Measurements from ENCODE around the gene MKRN2OS.

Gene MKRN2OS

DNA sequence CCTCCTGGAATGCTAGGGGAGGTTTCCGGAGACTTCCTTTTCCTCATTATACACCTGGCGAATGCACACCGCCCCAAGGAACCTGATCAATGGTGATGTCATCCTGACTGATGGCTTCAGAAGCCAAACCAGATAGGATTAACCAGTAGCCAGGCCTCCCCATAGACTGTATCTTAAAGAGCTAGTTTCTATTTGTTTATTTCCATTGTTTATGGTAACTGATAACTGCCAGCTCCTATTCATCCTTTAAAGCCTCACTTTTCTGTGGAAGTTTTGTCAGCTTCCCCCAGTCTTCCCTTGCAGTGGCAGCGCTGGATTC is at the start of gene MKRN2OS:
Gene MKRN2OS (minus strand): TSS at position 27 of the 319 bp plus-strand sequence. CDS start 35 bp downstream, outside the sequence.
- DNase-seq (ENCODE audit: low spot score): peak; percentile 27

- no peak for DNase-seq (ENCODE audit: low spot score)
Measured at GRCh38 chr3:12593473-12593872, 48.2 kb upstream of the MKRN2OS start.

DNA sequence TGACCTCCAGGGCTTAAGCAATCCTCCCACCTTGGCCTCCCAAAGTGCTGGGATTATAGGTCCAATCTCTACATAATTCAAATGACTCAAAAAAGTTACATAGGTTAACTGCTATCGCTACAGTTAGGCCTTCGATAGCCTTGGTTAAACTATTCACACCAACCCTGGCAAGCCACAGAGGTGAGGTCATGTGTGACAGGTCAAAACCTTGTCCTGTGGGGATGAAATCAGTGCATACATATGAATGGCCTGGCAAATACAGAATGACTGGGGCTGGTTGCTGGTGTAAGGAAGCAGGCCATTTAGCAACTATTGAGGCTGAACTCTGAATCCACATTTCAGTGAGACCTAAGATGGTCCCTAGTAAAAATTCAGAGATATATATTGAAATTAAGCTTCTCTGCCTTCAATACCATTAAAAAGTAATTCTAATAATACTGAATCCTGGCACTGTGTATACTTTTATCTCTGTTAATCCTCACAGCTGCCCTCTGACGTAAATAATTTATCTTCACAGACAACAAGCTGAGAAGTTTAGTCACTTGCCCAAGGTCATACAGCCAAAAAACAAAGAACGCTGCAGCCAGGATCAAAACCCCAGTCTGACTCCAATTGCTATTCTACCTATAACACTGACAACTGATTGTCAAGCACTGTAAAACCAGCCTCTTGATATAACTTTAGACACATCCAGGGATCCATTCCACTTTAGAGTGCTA is 46.9 kb upstream of the MKRN2OS start:
- no peak for DNase-seq (ENCODE audit: low spot score)

DNA sequence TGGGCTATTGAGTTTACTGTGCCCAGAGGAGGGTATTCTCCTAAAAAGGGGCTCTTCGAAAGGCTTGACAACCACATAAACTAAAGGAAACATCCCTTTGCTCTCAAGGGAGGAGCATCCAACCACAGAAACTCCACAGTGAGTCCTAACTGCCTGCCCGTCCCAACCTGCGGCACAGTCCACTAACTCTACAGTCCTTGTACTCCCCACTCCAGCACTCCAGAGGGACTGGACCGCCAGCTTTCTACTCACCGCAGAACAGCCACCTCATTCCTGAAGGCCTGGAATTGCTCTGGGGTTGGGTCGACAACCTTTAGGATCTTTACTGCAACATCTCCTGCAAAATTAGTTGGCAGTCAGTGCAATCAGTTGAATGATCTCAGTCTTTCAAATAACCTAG is 46.2 kb upstream of the MKRN2OS start:
- DNase-seq (ENCODE audit: low spot score): no peak

DNA sequence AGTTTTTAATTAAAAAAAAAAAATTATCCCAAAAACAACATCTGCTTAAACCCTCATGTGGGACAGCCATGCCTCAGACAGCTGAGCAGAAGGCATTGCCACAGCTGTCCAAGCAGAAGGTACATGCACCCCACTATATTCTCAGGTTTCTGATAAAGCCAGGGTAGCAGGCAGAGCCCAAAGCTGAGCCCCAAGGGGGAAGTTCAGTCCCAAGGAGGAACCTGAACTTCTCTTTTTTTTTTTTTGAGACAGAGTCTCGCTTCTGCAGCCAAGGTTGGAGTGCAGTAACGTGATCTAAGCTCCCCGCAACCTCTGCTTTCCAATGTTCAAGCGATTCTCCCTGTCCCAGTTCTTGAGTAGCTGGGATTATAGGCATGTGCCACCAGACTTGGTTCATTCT is 44.8 kb upstream of the MKRN2OS start:
- no peak for DNase-seq (ENCODE audit: low spot score)

DNA sequence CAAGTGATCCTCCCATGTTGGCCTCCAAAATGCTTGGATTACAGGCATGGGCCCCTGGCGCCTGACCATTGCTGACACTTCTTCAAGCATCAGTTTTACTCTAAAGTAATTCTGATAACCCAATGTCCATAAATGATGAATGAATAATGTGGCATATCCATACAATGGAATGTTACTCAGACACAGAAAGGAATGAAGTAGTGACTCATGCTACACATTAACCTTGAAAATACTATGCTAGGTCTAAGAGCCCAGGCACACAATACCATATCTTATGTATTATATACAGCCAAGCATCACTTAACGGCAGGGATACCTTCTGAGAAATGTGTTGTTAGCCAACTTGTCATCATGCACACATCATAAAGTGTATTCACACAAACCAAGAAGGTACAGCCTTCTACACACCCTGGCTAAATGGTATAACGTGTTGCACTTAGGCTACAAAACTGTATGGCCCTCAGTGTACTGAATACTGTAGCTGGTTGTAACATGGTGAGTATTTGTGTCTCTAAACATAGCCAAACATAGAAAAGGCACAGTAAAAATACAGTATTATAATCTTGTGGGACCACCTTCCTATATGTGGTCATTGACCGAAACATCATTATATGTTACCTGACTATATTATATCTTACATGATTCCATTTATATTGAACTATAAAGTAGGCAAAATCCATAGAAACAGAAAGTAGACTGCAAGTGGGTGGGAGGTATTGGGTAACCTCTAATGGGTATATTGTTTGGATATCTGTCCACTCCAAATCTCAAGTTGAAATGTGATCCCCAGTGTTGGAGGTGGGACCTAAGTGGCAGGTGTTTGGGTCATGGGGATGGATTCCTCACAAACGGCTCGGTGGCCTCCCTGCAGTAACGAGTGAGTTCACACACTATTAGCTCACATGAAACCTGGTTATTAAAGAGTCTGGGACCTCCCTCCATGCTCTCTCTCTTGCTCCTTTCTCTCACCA is 43.0 kb upstream of the MKRN2OS start:
- no peak for DNase-seq (ENCODE audit: low spot score)

GRCh38 chr3:12586403-12586802 is 41.1 kb upstream of the MKRN2OS start:
- no peak for DNase-seq (ENCODE audit: low spot score)

DNA sequence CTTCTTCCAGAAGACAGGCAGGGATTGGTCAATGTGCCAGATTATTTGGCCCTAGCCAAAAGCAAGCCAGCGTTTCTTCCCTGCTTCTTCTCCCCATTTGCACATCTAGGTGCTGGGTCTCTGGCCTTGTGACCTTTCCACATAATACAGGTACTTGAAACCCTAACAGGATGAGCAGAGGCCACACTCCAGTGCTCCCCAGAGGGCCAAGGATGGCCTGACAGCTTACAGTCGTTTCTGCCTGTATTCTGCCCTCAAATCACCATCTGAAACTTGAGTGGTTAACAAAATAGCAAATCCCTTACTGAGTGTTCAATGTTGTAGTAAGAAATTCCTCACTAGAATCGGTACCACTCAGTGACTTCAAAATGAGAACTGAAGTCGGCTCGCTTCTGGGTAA is 40.7 kb upstream of the MKRN2OS start:
- no peak for DNase-seq (ENCODE audit: low spot score)

- no peak for DNase-seq (ENCODE audit: low spot score)
Measured at GRCh38 chr3:12585181-12585580, 39.9 kb upstream of the MKRN2OS start.

DNA sequence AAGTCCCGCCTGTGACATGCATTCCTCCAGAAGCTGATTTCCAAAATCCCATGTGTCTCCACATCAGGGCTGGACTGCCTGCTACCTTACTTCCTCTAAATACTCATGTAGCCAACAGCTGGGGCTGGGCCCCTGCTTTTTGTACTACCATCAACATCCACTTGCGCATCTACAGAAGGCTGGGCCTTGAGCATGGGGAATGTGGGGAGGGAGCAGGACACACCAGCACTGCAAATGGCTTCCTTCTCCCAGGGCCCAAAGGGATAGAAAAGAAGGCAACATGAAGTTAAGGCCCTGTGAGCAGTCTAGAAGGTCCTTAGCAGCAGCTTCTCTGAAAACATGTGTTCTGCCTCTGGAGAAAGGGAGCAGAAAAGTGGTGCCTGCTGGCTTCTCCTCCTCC is 38.8 kb upstream of the MKRN2OS start:
- no peak for DNase-seq (ENCODE audit: low spot score)

DNA sequence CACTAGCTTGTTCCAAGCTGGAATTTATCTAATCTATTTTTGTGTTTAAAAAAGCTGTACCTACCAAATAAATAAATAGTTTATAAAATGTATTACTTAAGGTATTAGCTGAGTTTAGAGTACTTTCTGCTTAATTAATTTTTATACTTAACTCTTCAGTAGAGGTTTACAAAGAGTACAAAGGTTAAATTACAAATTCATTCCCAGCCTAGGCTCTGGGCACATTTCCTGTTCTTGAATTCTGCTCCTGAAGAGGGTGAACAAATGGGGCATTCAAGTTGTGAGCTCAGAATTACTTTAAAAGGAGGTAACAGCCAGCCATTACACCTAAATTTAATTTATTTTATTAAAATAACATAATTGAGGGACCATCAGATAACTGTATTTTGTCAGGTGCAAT is 38.0 kb upstream of the MKRN2OS start:
- DNase-seq (ENCODE audit: low spot score): no peak

GRCh38 chr3:12582730-12583129 is 37.4 kb upstream of the MKRN2OS start:
- no peak for DNase-seq (ENCODE audit: low spot score)

DNA sequence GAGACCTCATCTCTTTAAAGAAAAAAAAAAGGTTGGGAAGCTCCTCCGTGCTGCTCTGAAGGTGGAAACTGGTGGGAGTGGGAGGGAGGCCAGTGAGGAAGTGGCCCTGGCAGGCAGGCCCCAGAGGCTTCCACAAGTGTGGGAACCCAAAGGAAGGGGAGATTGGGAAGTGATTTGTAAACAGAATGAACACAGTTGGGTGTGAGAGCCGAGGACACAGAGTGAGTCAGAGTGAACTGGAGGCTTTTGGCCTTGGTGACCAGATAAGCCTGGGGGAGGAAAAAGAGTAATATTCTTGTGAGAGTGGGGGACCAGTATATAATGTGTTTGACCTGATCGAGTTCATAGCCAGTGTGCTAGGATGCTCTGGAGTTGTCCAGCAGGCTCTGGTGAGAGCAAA is 34.6 kb upstream of the MKRN2OS start:
- DNase-seq (ENCODE audit: low spot score): no peak

GRCh38 chr3:12579456-12579855 is 34.2 kb upstream of the MKRN2OS start:
- DNase-seq (ENCODE audit: low spot score): no peak

DNA sequence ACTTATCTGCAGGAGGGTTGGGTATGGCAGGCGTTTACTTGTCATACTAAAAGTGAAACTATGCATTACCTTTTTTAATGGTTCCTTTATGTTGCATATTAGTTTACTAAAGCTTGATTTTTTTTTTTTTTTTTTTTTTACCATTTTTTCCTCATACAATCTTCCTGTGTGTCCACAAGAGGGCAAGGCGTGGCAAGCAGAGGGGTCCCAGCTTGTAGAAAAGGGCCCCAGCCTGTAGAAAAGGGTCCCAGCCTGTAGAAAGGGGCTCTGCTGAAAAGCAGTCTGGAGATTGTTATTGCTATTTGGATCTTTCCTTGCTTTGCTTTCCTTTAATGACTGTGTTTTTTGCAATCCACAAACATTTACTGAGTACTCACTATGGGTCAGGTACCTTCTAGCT is 33.4 kb upstream of the MKRN2OS start:
- DNase-seq (ENCODE audit: low spot score): no peak

DNA sequence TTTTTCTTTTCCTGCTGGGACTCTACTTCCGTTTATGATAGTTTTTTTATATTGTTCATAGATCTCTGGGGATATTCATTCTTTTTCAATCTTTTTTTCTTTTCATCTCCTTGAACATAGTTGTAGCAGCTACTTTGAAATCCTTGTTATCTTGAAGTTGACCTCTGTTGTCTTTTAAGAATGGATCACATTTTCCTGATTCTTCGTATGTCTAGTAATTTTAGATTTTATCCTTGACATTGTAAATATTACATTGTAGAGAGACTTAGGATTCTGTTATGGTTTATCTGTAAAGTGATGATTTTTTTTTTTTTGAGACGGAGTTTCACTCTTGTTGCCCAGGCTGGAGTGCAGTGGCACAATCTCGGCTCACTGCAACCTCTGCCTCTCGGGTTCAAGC is 32.1 kb upstream of the MKRN2OS start:
- no peak for DNase-seq (ENCODE audit: low spot score)

DNA sequence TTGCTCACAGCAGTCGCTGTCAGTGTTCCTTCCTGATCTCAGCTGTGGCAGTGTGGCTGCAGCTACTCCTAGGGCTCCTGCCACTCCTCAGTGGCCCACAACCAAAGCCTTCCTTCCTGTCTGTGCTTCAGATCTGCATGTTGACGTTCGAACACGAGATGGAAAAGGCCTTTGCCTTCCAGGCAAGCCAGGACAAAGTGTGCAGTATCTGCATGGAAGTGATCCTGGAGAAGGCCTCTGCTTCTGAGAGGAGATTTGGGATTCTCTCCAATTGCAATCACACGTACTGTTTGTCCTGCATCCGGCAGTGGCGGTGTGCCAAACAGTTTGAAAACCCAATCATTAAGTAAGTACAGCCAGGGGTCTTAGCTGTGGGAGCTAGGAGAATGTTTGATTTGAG is 29.4 kb upstream of the MKRN2OS start:
- no peak for DNase-seq (ENCODE audit: low spot score)

DNA sequence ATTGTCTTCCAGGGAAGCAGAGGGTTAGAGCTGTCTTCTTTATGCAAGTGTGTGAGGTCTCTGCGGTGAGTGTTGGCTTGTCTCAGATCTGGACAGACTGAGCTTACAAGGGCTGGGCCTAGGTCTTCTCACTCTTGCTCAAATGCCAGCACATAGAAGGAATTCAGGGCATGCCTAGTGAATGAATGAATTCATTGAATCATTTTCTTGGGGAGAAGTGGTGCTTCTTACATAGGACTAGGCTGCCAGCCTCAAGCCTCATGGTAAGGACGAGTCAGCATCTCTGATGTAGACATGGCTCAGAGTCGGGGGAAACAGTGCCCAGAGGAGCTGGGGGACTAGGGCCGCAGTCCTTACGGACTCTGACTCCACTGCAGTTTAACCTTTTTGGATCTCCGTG is 28.8 kb upstream of the MKRN2OS start:
- DNase-seq (ENCODE audit: low spot score): no peak

- DNase-seq (ENCODE audit: low spot score): no peak
Measured at GRCh38 chr3:12571986-12572385, 26.7 kb upstream of the MKRN2OS start.

GRCh38 chr3:12569836-12570235 is 24.5 kb upstream of the MKRN2OS start:
- DNase-seq (ENCODE audit: low spot score): no peak

- no peak for DNase-seq (ENCODE audit: low spot score)
Measured at GRCh38 chr3:12568747-12569146, 23.4 kb upstream of the MKRN2OS start.

- DNase-seq (ENCODE audit: low spot score): no peak
Measured at GRCh38 chr3:12566976-12567375, 21.7 kb upstream of the MKRN2OS start.

DNA sequence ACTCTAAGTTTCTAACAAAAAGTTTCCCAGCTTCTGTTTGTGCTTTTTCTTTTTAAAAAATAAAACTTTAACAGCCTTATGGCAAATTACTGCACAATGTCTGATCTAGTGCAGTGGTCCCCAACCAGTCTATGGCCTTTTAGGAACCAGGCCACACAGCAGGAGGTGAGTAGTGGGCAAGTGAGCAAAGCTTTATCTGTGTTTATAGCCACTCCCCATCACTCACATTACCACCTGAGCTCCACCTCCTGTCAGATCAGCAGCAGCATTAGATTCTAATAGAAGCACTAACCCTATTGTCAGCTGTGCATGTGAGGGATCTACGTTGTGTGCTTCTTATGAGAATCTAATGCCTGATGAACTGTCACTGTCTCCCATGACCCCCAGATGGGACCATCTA is 17.2 kb upstream of the MKRN2OS start:
- DNase-seq (ENCODE audit: low spot score): no peak

- DNase-seq (ENCODE audit: low spot score): no peak
Measured at GRCh38 chr3:12561397-12561796, 16.1 kb upstream of the MKRN2OS start.

Measured in HuH-7.5 (cell line).